Measurements from ENCODE around the gene EPHB1.

Gene EPHB1

DNA sequence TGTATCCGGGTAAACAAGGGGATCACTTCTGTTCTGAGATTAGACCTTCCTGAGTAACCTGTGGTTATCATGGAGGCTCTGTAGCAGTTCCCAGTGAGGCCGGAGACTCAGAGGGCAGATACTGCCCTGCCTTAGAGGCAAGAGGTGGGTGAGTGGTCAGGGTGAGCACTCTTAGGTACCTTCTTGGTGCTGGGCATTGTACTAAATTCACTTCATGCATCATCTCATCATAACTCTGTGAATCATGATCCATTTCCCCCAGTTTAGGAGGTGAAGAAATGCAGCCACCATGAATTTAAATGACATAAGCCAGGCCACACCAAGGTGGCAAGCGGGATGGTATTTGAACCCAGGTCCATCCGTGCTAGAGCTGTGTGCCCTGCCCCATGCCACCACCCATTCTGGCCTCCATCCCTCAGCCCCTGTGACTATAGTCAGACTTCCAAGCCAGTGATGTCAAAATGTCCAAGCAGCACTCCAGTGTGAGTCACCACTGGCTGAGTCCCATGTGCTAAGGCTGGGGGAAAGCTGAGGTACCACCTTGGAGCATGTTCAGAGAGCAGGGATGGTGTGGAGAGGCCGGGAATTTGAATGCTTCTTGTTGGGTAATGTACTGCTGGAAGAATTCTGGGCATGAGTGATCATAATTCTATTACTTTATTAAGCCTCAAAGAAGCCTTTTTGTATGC is 88.8 kb downstream of the EPHB1 start:
- TF ChIP-seq, protein P1, sequence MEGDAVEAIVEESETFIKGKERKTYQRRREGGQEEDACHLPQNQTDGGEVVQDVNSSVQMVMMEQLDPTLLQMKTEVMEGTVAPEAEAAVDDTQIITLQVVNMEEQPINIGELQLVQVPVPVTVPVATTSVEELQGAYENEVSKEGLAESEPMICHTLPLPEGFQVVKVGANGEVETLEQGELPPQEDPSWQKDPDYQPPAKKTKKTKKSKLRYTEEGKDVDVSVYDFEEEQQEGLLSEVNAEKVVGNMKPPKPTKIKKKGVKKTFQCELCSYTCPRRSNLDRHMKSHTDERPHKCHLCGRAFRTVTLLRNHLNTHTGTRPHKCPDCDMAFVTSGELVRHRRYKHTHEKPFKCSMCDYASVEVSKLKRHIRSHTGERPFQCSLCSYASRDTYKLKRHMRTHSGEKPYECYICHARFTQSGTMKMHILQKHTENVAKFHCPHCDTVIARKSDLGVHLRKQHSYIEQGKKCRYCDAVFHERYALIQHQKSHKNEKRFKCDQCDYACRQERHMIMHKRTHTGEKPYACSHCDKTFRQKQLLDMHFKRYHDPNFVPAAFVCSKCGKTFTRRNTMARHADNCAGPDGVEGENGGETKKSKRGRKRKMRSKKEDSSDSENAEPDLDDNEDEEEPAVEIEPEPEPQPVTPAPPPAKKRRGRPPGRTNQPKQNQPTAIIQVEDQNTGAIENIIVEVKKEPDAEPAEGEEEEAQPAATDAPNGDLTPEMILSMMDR (IDR thresholded peaks at IDR 0.05; ENCODE audit: low read depth, low read length): no peak
- Histone ChIP-seq H3K36me3 (no peaks in the 10 kb centered on the region), H3K4me1 (no peaks in the 10 kb centered on the region), H3K27me3 (0 out of 2 replicates have a peak, but pooled peaks cover 3% of the 10 kb centered on the region), H3K4me3 (ENCODE audit: low read depth, low read length) (no peak overlapping the region), H3K9me3 (no peaks in the 10 kb centered on the region)
- DNase-seq: no peak

DNA sequence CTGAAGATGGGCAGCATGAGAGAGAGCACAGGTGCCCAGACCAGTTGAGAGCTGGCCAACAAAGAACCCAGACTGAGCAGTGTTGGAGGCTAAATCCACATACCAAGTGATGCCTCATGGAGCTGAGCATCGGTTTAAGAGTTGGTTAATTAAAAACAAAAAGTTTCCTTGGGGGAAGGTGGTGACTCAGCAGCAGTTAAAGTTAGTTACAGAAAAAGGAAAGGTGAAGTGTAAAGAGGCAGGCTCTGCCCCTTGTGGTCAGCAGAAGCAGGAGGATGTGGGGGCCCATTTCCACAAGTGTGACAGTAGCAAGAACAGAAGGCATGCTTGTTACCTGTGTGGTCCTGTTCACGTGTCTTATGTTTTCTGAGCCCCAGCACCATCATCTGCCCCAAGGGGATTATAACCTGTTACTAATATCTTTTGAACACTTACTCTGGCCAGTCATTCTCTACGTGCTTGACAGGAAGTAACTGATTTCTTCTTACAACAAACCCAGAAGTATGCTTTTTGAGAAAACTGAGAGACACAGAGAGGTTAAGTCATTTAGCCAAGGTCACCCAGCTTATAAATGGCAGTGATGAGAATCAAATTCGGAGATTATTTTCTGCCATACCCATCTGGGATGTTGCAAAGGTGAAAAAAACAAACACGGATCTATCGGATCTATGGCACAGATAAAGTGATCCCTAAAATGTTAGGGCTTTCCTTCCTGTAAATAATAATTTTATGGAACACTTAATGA is 91.0 kb downstream of the EPHB1 start:
- no peak for DNase-seq
- Histone ChIP-seq H3K4me3 (ENCODE audit: low read depth, low read length) (no peak overlapping the region), H3K9me3 (no peaks in the 10 kb centered on the region), H3K4me1 (no peaks in the 10 kb centered on the region), H3K27me3 (0 out of 2 replicates have a peak, but pooled peaks cover 3% of the 10 kb centered on the region), H3K36me3 (no peaks in the 10 kb centered on the region)
- TF ChIP-seq, protein P1 (IDR thresholded peaks at IDR 0.05; ENCODE audit: low read depth, low read length): peak; percentile 20; the same call in 1 of the 2 replicates

DNA sequence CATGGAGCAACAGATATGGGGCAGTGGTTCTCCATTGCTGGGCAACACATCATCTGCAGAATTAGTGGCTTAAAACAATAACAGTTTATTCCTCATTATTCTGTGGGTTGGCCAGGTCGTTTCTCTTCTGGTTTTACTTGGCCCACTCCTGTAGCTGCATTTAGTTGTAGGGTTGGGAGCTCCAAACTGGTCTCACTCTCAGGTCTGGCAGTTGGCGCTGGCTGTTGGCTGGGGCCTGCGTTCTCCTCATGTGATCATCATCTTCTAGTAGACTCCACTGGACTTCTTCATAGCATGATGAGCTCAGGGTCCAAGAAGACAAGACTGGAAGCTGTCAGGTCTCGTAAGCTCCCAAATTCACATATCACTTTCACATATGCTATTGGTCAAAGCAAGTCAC is 91.9 kb downstream of the EPHB1 start:
- 0 out of 2 replicates have a peak, but pooled peaks cover 3% of the 10 kb centered on the region for H3K27me3 ChIP-seq
- H3K36me3 ChIP-seq: no peaks in the 10 kb centered on the region
- DNase-seq: no peak
- no peaks in the 10 kb centered on the region for H3K9me3 ChIP-seq
- TF ChIP-seq, protein P1 (IDR thresholded peaks at IDR 0.05; ENCODE audit: low read depth, low read length): no peak
- no peak overlapping the region for H3K4me3 ChIP-seq (ENCODE audit: low read depth, low read length)
- no peaks in the 10 kb centered on the region for H3K4me1 ChIP-seq

DNA sequence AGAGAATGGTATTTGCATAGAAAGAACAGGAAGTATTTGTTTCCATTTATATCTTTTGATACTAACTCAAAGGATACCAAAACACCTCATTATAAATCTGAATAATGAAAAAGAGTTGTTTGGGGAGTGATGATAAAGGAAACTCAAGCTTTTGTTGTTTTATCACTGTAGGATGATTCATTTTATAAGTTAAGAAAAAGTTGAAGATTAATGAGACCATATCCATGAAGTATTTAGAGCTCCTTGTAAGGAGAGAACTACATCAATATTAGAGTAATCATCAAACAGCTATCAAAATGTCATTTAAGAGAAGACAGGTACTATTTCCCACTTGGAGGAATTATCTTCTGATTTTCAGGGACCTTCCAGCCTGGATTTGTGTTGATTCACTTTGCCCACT is 92.5 kb downstream of the EPHB1 start:
- 0 out of 2 replicates have a peak, but pooled peaks cover 3% of the 10 kb centered on the region for H3K27me3 ChIP-seq
- no peak overlapping the region for H3K4me3 ChIP-seq (ENCODE audit: low read depth, low read length)
- no peaks in the 10 kb centered on the region for H3K9me3 ChIP-seq
- H3K36me3 ChIP-seq: no peaks in the 10 kb centered on the region
- TF ChIP-seq, protein P1 (IDR thresholded peaks at IDR 0.05; ENCODE audit: low read depth, low read length): no peak
- no peaks in the 10 kb centered on the region for H3K4me1 ChIP-seq
- DNase-seq: no peak

DNA sequence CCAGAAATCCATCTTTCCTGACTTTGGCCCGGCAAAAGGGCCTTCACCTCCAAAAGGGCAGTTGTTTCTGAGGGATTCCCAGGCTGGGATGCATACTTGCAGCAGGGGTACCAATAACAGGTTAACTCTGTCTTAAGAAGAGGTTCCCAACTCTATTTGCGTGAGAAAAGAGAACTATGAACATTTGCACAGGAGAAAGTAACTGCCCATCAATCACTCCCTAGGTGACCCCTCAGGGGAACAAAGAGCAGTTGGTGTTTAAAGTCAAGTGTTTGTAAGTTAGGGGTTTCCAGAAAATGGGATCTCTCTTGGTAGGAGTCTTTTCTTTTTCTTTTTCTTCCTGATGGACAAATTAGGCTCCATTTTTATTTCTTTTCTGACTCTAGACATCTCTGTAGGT is 97.3 kb downstream of the EPHB1 start:
- Histone ChIP-seq H3K36me3 (no peaks in the 10 kb centered on the region), H3K27me3 (no peaks in the 10 kb centered on the region), H3K9me3 (no peaks in the 10 kb centered on the region)

More for the DNA sequence above, 97.3 kb downstream of the EPHB1 start:
- no peak for DNase-seq
- no peaks in the 10 kb centered on the region for H3K4me1 ChIP-seq
- no peak overlapping the region for H3K4me3 ChIP-seq (ENCODE audit: low read depth, low read length)
- TF ChIP-seq, protein P1 (IDR thresholded peaks at IDR 0.05; ENCODE audit: low read depth, low read length): no peak
